BLaER1 (cell line): Measurements from ENCODE around the gene PHF23.

Experiments used
- H3K27ac ChIP-seq: shearing (Covaris generic); formaldehyde crosslinking; 2 replicates; pipeline ENCODE4 v1.8.1; 2022
- H3K27me3 ChIP-seq: shearing (Covaris generic); formaldehyde crosslinking; 2 replicates; pipeline ENCODE4 v1.8.1; 2022
- H3K36me3 ChIP-seq: shearing (Covaris generic); formaldehyde crosslinking; 2 replicates; pipeline ENCODE4 v1.8.1; 2022
- H3K4me1 ChIP-seq: shearing (Covaris generic); formaldehyde crosslinking; 2 replicates; pipeline ENCODE4 v1.8.1; 2022
- H3K4me2 ChIP-seq: shearing (Covaris generic); formaldehyde crosslinking; 2 replicates; pipeline ENCODE4 v1.8.1; 2022
- H3K4me3 ChIP-seq: shearing (Covaris generic); formaldehyde crosslinking; 2 replicates; pipeline ENCODE4 v1.8.1; 2022
- H3K9ac ChIP-seq: shearing (Covaris generic); formaldehyde crosslinking; 2 replicates; pipeline ENCODE4 v1.8.1; 2022
- H3K9me3 ChIP-seq: shearing (Covaris generic); formaldehyde crosslinking; 2 replicates; pipeline ENCODE4 v1.8.1; 2022
- H4K20me1 ChIP-seq: shearing (Covaris generic); formaldehyde crosslinking; 2 replicates; pipeline ENCODE4 v1.8.1; 2022
- Cebpa-rat ChIP-seq: shearing (Covaris generic); IDR thresholded peaks from 2 replicates; pipeline ENCODE4 v1.8.1; 2022

The PHF23 gene

GRCh38 chr17:7239091-7240027 lies at the start of gene PHF23:
TSS of gene PHF23 (minus strand) at chr17:7239457. CDS start at chr17:7239279, 178 bp downstream.
- Histone ChIP-seq H3K9me3 (no peaks in the 10 kb centered on the region), H4K20me1 (peaks cover 34% of the 10 kb centered on the region), H3K4me3 (peak within 1 kb of the TSS; percentile 92), H3K27ac (peak within 1 kb of the TSS; percentile 95), H3K9ac (peak within 1 kb of the TSS; percentile 97), H3K27me3 (no peaks in the 10 kb centered on the region), H3K36me3 (peaks cover 48% of the 10 kb centered on the region), H3K4me2 (peak within 1 kb of the TSS; percentile 82), H3K4me1 (peaks cover 56% of the 10 kb centered on the region)
- TF ChIP-seq Cebpa-rat: no peak

- H3K27ac ChIP-seq: no peak overlapping the region
- H3K4me1 ChIP-seq: peaks cover 34% of the 10 kb centered on the region
- no peak overlapping the region for H3K9ac ChIP-seq
- H3K4me2 ChIP-seq: no peak overlapping the region
- H3K27me3 ChIP-seq: peaks cover 16% of the 10 kb centered on the region
- peaks cover 6% of the 10 kb centered on the region; the same call in 1 of the 2 replicates for H4K20me1 ChIP-seq
- H3K36me3 ChIP-seq: no peaks in the 10 kb centered on the region
- H3K4me3 ChIP-seq: no peak overlapping the region
- no peak for TF ChIP-seq Cebpa-rat
- no peaks in the 10 kb centered on the region for H3K9me3 ChIP-seq
Observed at GRCh38 chr17:7285679-7286078, 46.4 kb upstream of the PHF23 start.

- peaks cover 34% of the 10 kb centered on the region for H3K4me1 ChIP-seq
- no peak for TF ChIP-seq Cebpa-rat
- no peak overlapping the region for H3K27ac ChIP-seq
- H4K20me1 ChIP-seq: peaks cover 6% of the 10 kb centered on the region; the same call in 1 of the 2 replicates
- peaks cover 10% of the 10 kb centered on the region for H3K27me3 ChIP-seq
- no peak overlapping the region for H3K4me2 ChIP-seq
- H3K4me3 ChIP-seq: no peak overlapping the region
- H3K9me3 ChIP-seq: no peaks in the 10 kb centered on the region
- H3K9ac ChIP-seq: no peak overlapping the region
- H3K36me3 ChIP-seq: no peaks in the 10 kb centered on the region
Observed at GRCh38 chr17:7284911-7285310, 45.7 kb upstream of the PHF23 start.

GRCh38 chr17:7283471-7284216 lies 44.4 kb upstream of the PHF23 start:
- no peak overlapping the region for H3K4me3 ChIP-seq
- H3K36me3 ChIP-seq: no peaks in the 10 kb centered on the region
- TF ChIP-seq Cebpa-rat: no peak
- peaks cover 10% of the 10 kb centered on the region for H3K27me3 ChIP-seq
- peaks cover 6% of the 10 kb centered on the region; the same call in 1 of the 2 replicates for H4K20me1 ChIP-seq
- H3K4me2 ChIP-seq: peak overlapping the region; percentile 100
- no peak overlapping the region for H3K9ac ChIP-seq
- no peaks in the 10 kb centered on the region for H3K9me3 ChIP-seq
- peaks cover 34% of the 10 kb centered on the region for H3K4me1 ChIP-seq
- no peak overlapping the region for H3K27ac ChIP-seq

GRCh38 chr17:7282752-7283321 lies 43.6 kb upstream of the PHF23 start:
- Histone ChIP-seq H4K20me1 (peaks cover 6% of the 10 kb centered on the region; the same call in 1 of the 2 replicates), H3K9me3 (no peaks in the 10 kb centered on the region), H3K4me2 (peak overlapping the region; percentile 100), H3K4me1 (peaks cover 34% of the 10 kb centered on the region), H3K27ac (no peak overlapping the region), H3K36me3 (no peaks in the 10 kb centered on the region), H3K27me3 (peaks cover 10% of the 10 kb centered on the region), H3K4me3 (peak overlapping the region; percentile 68), H3K9ac (peak overlapping the region; percentile 76; the same call in 1 of the 2 replicates)
- no peak for TF ChIP-seq Cebpa-rat

GRCh38 chr17:7281953-7282751 lies 42.9 kb upstream of the PHF23 start:
- H3K4me3 ChIP-seq: peak overlapping the region; percentile 68
- peak overlapping the region; percentile 100 for H3K4me2 ChIP-seq
- H3K9ac ChIP-seq: peak overlapping the region; percentile 76

GRCh38 chr17:7281074-7281952 lies 42.1 kb upstream of the PHF23 start, which contains the start of gene SLC2A4:
TSS of gene SLC2A4 (plus strand) at chr17:7281718. CDS start at chr17:7281935, 217 bp downstream.
- TF ChIP-seq Cebpa-rat: no peak
- H3K27ac ChIP-seq: peak within 1 kb of the TSS; percentile 68; the same call in 1 of the 2 replicates
- peak within 1 kb of the TSS; percentile 68 for H3K4me3 ChIP-seq
- peak within 1 kb of the TSS; percentile 76 for H3K9ac ChIP-seq
- H3K36me3 ChIP-seq: no peaks in the 10 kb centered on the region
- peaks cover 6% of the 10 kb centered on the region; the same call in 1 of the 2 replicates for H4K20me1 ChIP-seq
- H3K4me2 ChIP-seq: peak within 1 kb of the TSS; percentile 100
- H3K27me3 ChIP-seq: peaks cover 10% of the 10 kb centered on the region
- peaks cover 26% of the 10 kb centered on the region for H3K4me1 ChIP-seq
- H3K9me3 ChIP-seq: no peaks in the 10 kb centered on the region

More at GRCh38 chr17:7281953-7282751, 42.9 kb upstream of the PHF23 start:
- Histone ChIP-seq H3K36me3 (no peaks in the 10 kb centered on the region), H3K9me3 (no peaks in the 10 kb centered on the region), H3K4me1 (peaks cover 34% of the 10 kb centered on the region), H3K27me3 (peaks cover 10% of the 10 kb centered on the region), H4K20me1 (peaks cover 6% of the 10 kb centered on the region; the same call in 1 of the 2 replicates), H3K27ac (peak overlapping the region; percentile 46; the same call in 1 of the 2 replicates)
- TF ChIP-seq Cebpa-rat: no peak

GRCh38 chr17:7280519-7281073 lies 41.3 kb upstream of the PHF23 start:
- Histone ChIP-seq H3K36me3 (no peaks in the 10 kb centered on the region), H3K9ac (peak overlapping the region; percentile 76), H4K20me1 (peaks cover 6% of the 10 kb centered on the region; the same call in 1 of the 2 replicates), H3K9me3 (no peaks in the 10 kb centered on the region), H3K4me2 (peak overlapping the region; percentile 100), H3K27me3 (peaks cover 10% of the 10 kb centered on the region), H3K4me3 (peak overlapping the region; percentile 68), H3K4me1 (peaks cover 23% of the 10 kb centered on the region), H3K27ac (peak overlapping the region; percentile 68; the same call in 1 of the 2 replicates)
- no peak for TF ChIP-seq Cebpa-rat
